PC-3 (cell line): Measurements from ENCODE around the gene STAT4. TPM values are rescaled to one million over a fixed set of nuclear protein-coding genes. Genes with fewer than 3 reads are reported as not detected.

Source experiments
- ATAC-seq: fragments of 200-7000 bp; cut with Tn5 transposase; 2 replicates; pipeline ENCODE4 v1.9.1; 2020; ENCODE audit warnings: mild to moderate bottlenecking, moderate library complexity
- BruUV-seq: library from RNA; stranded (reverse); fragments of 400-500 nt; replicated peaks from 2 replicates; lab custom pipeline; 2021; lab: Mats Ljungman, UMichigan
- CTCF ChIA-PET: fragments of 300-600 bp; sonication (Branson Sonifier 250); formaldehyde crosslinking; loops from one replicate; lab custom pipeline; 2022; ENCODE audit warnings: antibody characterized with exemption; lab: Charles Lee
- POLR2A ChIA-PET: fragments of 300-600 bp; sonication (Branson Sonifier 250); formaldehyde crosslinking; loops from one replicate; lab custom pipeline; 2022; ENCODE audit warnings: antibody characterized with exemption; ENCODE audit not compliant: unreplicated experiment; lab: Charles Lee
- DNase-seq: peaks from one replicate; pipeline ENCODE4 v3.0.0-alpha.2; 2015
- H2AFZ ChIP-seq: fragments of 300-600 bp; sonication (generic); 2 replicates; pipeline ENCODE4 v1.6.0; 2016; ENCODE audit warnings: antibody characterized with exemption, low read length
- H3F3A ChIP-seq: fragments of 300-600 bp; sonication (generic); one replicate; pipeline ENCODE4 v1.6.0; 2017; ENCODE audit warnings: antibody characterized with exemption, low read length, control low read depth, mild to moderate bottlenecking; ENCODE audit not compliant: unreplicated experiment
- H3K27ac ChIP-seq: fragments of 300-600 bp; sonication (generic); 2 replicates; pipeline ENCODE4 v1.5.1; 2016; ENCODE audit warnings: mild to moderate bottlenecking, low read length
- H3K27me3 ChIP-seq: fragments of 300-600 bp; sonication (generic); 2 replicates; pipeline ENCODE4 v1.6.1; 2016; ENCODE audit warnings: low read length, mixed read lengths
- H3K36me3 ChIP-seq: fragments of 300-600 bp; sonication (generic); 2 replicates; pipeline ENCODE4 v1.6.1; 2016; ENCODE audit warnings: low read depth, mixed run types, low read length, mixed read lengths
- H3K4me1 ChIP-seq: fragments of 300-600 bp; sonication (generic); 2 replicates; pipeline ENCODE4 v1.5.1; 2016; ENCODE audit warnings: low read length; ENCODE audit not compliant: insufficient read depth
- H3K4me2 ChIP-seq: fragments of 300-600 bp; sonication (generic); 2 replicates; pipeline ENCODE4 v1.6.0; 2016; ENCODE audit warnings: low read length
- H3K4me3 ChIP-seq: fragments of 300-600 bp; sonication (generic); 2 replicates; pipeline ENCODE4 v1.5.1; 2016; ENCODE audit warnings: mild to moderate bottlenecking, low read length, mixed read lengths
- H3K79me2 ChIP-seq: fragments of 300-600 bp; sonication (generic); 2 replicates; pipeline ENCODE4 v1.6.1; 2017; ENCODE audit warnings: low read length, mixed read lengths
- H3K9ac ChIP-seq: fragments of 300-600 bp; sonication (generic); 2 replicates; pipeline ENCODE4 v1.6.0; 2016; ENCODE audit warnings: mild to moderate bottlenecking, low read length
- H3K9me2 ChIP-seq: fragments of 300-600 bp; sonication (generic); replicated peaks from 2 replicates; pipeline ENCODE4 v1.6.1; 2016; ENCODE audit warnings: mixed run types, low read length, mixed read lengths
- H3K9me3 ChIP-seq: fragments of 300-600 bp; sonication (generic); 2 replicates; pipeline ENCODE4 v1.6.1; 2016; ENCODE audit warnings: low read length, mixed read lengths
- H4K20me1 ChIP-seq: fragments of 300-600 bp; sonication (generic); 2 replicates; pipeline ENCODE4 v1.6.1; 2016; ENCODE audit warnings: low read length, mixed read lengths
- CTCF ChIP-seq: fragments of 300-600 bp; sonication (generic); conservative IDR thresholded peaks from 2 replicates; pipeline ENCODE4 v1.5.1; 2017; ENCODE audit warnings: antibody characterized with exemption, low read depth, mild to moderate bottlenecking, low read length
- EZH2 ChIP-seq: fragments of 300-600 bp; sonication (generic); IDR thresholded peaks from one replicate; pipeline ENCODE4 v1.6.1; 2017; ENCODE audit warnings: antibody characterized with exemption, mild to moderate bottlenecking, low read length; ENCODE audit not compliant: unreplicated experiment
- EZH2phosphoT487 ChIP-seq: fragments of 300-600 bp; sonication (generic); IDR thresholded peaks from 2 replicates; pipeline ENCODE4 v1.6.1; 2018; ENCODE audit warnings: mild to moderate bottlenecking, antibody characterized with exemption, low read length, borderline replicate concordance
- intact Hi-C: fragments of 100-400 bp; cut with micrococcal nuclease; formaldehyde crosslinking; loops from 2 replicates; pipeline ENCODE4 v1.9.0; 2023
- total RNA-seq: library from RNA; depleted of rRNA; stranded (reverse); fragments of >200 nt; gene quantifications from 2 replicates; pipeline ENCODE4 v1.2.3, GENCODE V29; 2014

Gene STAT4
- total RNA-seq, 1 experiment from 2014 or later, result 1.6 TPM

- intact Hi-C loops, result no loop called here
- no peaks in the 10 kb centered on the region for H3F3A ChIP-seq
- no peak overlapping the region for H3K4me2 ChIP-seq
- no peak for TF ChIP-seq EZH2
- no peak for TF ChIP-seq CTCF
- TF ChIP-seq EZH2phosphoT487, result no peak
- H3K9me2 ChIP-seq, result no peaks in the 10 kb centered on the region
- H3K9me3 ChIP-seq, result no peaks in the 10 kb centered on the region
- no peaks in the 10 kb centered on the region for H3K79me2 ChIP-seq
- H4K20me1 ChIP-seq, result no peaks in the 10 kb centered on the region
- no peak overlapping the region for H3K27ac ChIP-seq
- H3K4me1 ChIP-seq, result no peaks in the 10 kb centered on the region
- no peak overlapping the region for H2AFZ ChIP-seq
- no peaks in the 10 kb centered on the region for H3K36me3 ChIP-seq
- H3K4me3 ChIP-seq, result no peak overlapping the region
- no TSS peak for BruUV-seq
- POLR2A ChIA-PET, result no interaction called here
- ATAC-seq, result no peak
- CTCF ChIA-PET, result no interaction called here
- H3K9ac ChIP-seq, result no peak overlapping the region
- DNase-seq, result no peak
- no peaks in the 10 kb centered on the region for H3K27me3 ChIP-seq
Observed at GRCh38 chr2:191066197-191066918, 84.4 kb downstream of the STAT4 start.

DNA sequence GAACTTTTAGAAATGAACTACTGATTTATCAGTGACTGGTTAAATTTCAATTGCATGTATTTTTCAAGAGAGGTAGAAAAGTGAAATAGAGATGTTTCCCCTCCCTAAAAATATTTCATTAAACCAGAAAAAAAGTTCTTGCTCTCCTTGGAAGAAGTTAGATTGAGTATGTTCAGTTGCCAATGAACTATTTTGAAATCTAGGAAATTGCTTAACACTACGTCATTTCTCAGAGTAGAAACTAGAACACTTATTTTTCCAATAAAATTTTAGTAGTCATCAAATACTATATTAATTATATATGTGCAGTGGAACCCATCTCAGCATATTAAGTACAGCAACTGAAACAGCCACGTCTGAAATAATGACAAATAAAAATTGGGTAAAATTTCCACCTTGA, 85.0 kb downstream of the STAT4 start:
- Histone ChIP-seq H3K4me2 (no peak overlapping the region), H3K27ac (no peak overlapping the region), H3K79me2 (no peaks in the 10 kb centered on the region), H3K9me3 (no peaks in the 10 kb centered on the region), H3F3A (no peaks in the 10 kb centered on the region), H3K36me3 (no peaks in the 10 kb centered on the region), H2AFZ (no peak overlapping the region), H3K9me2 (no peaks in the 10 kb centered on the region), H3K4me1 (no peaks in the 10 kb centered on the region), H3K9ac (no peak overlapping the region), H3K27me3 (no peaks in the 10 kb centered on the region), H4K20me1 (no peaks in the 10 kb centered on the region), H3K4me3 (no peak overlapping the region)
- no TSS peak for BruUV-seq
- DNase-seq (no peak), ATAC-seq (no peak)
- POLR2A ChIA-PET, result no interaction called here
- TF ChIP-seq CTCF (no peak), EZH2phosphoT487 (no peak), EZH2 (no peak)
- CTCF ChIA-PET, result no interaction called here
- intact Hi-C loops, result no loop called here

DNA sequence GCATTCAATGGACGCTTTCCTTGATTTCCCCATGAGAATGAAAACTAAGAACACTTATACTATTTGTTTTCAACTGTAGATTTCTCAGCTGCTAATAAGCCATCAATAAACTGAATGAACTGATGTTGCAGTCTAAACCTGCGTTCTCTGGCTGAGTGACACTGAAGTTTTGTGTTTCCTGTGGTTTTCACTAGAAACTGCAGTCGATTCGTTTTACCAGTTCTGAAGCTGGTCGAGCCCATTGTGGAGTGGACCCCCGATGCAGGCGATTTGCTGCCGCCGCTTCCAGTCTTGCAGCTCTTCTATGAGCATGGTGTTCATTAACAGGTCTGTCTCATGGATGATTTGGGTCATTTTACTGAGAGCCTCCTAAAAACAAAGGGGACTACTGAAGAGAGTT, 86.2 kb downstream of the STAT4 start:
- H3F3A ChIP-seq, result no peaks in the 10 kb centered on the region
- H3K9me2 ChIP-seq, result no peaks in the 10 kb centered on the region
- H3K9me3 ChIP-seq, result no peaks in the 10 kb centered on the region
- H4K20me1 ChIP-seq, result no peaks in the 10 kb centered on the region
- no peak overlapping the region for H3K9ac ChIP-seq
- no peaks in the 10 kb centered on the region for H3K4me1 ChIP-seq
- no peaks in the 10 kb centered on the region for H3K36me3 ChIP-seq
- no peak overlapping the region for H3K4me2 ChIP-seq
- H3K27ac ChIP-seq, result no peak overlapping the region
- BruUV-seq, result no TSS peak
- CTCF ChIA-PET, result no interaction called here
- H3K79me2 ChIP-seq, result no peaks in the 10 kb centered on the region
- no peak overlapping the region for H2AFZ ChIP-seq
- intact Hi-C loops, result no loop called here
- ATAC-seq (no peak), DNase-seq (no peak)
- TF ChIP-seq EZH2 (no peak), CTCF (no peak), EZH2phosphoT487 (no peak)
- H3K4me3 ChIP-seq, result no peak overlapping the region
- POLR2A ChIA-PET, result no interaction called here
- H3K27me3 ChIP-seq, result no peaks in the 10 kb centered on the region
